ENCODE results near the gene SPATA31A3.
"Not testable (repeated sequence)": the region's sequence is repeated elsewhere in the genome, so short reads cannot be mapped to it uniquely, and the experiment has no call there.

SPATA31A3 gene

GRCh38 chr9:66992450-66992849 lies at the start of gene SPATA31A3:
SPATA31A3 (minus strand) TSS chr9:66992550; CDS start chr9:66992521, 29 bp downstream.
- DNase-seq = not testable (repeated sequence)

GRCh38 chr9:66952576-66952975 lies 39.8 kb downstream of the SPATA31A3 start:
- not testable (repeated sequence) for DNase-seq

DNA sequence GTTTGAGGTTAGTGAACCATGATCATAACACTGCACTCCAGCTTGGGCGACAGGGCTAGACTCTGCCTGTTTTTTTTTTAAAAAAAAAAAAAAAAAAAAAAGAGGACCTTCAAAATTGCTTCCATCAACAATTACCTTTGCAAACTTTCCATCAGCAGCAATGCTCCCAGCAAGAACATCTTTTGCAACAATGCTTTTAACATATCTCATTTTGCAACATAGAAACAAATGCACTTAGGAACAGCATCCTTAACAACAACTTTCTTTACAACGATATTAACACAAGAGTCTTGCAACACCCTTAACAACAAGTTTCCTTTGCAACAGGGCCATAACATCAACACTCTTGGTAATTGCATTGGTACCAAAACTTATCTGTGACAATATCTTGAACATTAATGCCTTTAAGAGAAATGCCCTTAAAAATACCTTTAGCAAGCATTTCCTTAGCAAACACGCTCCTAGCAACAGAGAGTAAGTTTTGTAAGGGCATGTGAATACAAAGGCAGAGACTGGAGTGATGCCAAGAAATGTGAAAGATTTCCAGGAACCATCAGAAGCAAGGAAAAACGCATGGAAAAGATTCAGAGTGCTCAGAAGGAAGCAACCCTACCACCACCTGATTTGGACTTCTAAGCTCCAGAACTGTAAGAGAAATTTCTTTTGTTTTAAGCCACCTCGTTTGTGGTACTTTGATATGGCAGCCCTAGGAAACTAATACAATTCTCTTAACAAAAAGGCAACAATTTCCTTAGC lies 49.8 kb downstream of the SPATA31A3 start:
- DNase-seq = not testable (repeated sequence)

- DNase-seq = not testable (repeated sequence)
These were observed 52.2 kb downstream of the SPATA31A3 start for GRCh38 chr9:66939878-66940830.

DNA sequence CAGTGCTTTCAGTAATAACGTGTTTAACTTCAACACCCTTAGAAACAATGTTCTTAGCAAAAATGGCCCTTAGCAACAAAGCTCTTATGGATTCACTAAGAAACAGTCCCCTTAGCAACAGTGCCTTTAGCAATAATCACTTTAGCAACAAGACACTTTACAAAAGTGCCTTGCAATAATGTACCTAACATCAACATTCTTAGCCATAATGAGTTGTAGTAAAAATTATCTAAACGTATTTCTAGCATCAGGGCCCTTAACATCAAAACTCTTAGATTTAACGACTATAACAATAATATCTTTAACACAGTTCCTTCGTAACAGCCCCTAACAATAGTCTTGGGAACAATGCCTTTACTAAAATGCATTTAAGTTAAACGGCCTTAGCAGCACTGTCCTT lies 54.0 kb downstream of the SPATA31A3 start:
- not testable (repeated sequence) for DNase-seq

GRCh38 chr9:66937662-66938061 lies 54.7 kb downstream of the SPATA31A3 start:
- not testable (repeated sequence) for DNase-seq
